ENCODE results near the gene FIG4. TPM values are rescaled to one million over a fixed set of nuclear protein-coding genes. Genes with fewer than 3 reads are reported as not detected.
"Not testable (repeated sequence)": the region's sequence is repeated elsewhere in the genome, so short reads cannot be mapped to it uniquely, and the experiment has no call there.

The FIG4 gene
- total and polyA plus RNA-seq, 2 experiments from 2014 or later, result 8.8 to 11.5 TPM

DNA sequence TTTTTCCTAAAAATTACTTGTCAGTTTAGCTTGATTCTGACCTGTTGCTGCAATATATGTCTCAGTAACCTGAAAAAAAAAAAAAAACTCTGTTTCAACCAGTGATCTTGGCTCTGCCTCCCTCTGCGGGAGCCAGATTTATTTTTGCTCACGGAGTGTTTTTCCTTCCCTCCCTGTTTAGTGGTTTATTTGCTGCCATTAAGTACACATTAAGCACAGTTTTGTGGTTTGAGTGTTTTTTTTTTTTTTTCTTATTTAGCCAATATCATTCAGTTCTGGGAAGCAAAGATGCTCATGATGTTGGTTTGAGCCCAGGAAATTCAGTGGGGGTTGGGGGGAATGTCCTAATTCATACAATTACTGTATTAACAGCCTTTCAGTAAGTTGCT is 176.9 kb downstream of the FIG4 start:
- no peak overlapping the region for H3K27ac ChIP-seq
- no peaks in the 10 kb centered on the region for H3K79me2 ChIP-seq (ENCODE audit: insufficient read depth)
- no peaks in the 10 kb centered on the region for H3K27me3 ChIP-seq (replicated peaks; ENCODE audit: insufficient read depth)
- H3K9me2 ChIP-seq (ENCODE audit: insufficient read depth), result no peaks in the 10 kb centered on the region
- 5% methylated on average over 2 of the region's 2 CpGs for WGBS, 2 experiments (ENCODE audit: low coverage in 1 of 2, low lambda C conversion rate in 2 of 2, missing lambda C conversion rate in 2 of 2)
- no peaks in the 10 kb centered on the region for H3F3A ChIP-seq (ENCODE audit: insufficient read depth)
- no peak overlapping the region for H3K4me3 ChIP-seq
- H4K20me1 ChIP-seq (ENCODE audit: insufficient read depth), result no peaks in the 10 kb centered on the region
- no peak for TF ChIP-seq EZH2 (IDR thresholded peaks at IDR 0.05; ENCODE audit: insufficient read depth, poor library complexity, severe bottlenecking)
- TF ChIP-seq EZH2phosphoT487 (IDR thresholded peaks at IDR 0.05; ENCODE audit: insufficient read depth, low read depth), result no peak
- in situ Hi-C loops (cut with MboI), result no loop called here
- DNase-seq, result no peak
- no peak overlapping the region for H2AFZ ChIP-seq
- no peaks in the 10 kb centered on the region for H3K36me3 ChIP-seq (ENCODE audit: low read depth)
- no peaks in the 10 kb centered on the region for H3K9me3 ChIP-seq (ENCODE audit: low read depth)
- no peaks in the 10 kb centered on the region for H3K4me1 ChIP-seq (ENCODE audit: insufficient read depth)
- H3K9ac ChIP-seq, result no peak overlapping the region
- no peak overlapping the region for H3K4me2 ChIP-seq (ENCODE audit: unreplicated experiment)

DNA sequence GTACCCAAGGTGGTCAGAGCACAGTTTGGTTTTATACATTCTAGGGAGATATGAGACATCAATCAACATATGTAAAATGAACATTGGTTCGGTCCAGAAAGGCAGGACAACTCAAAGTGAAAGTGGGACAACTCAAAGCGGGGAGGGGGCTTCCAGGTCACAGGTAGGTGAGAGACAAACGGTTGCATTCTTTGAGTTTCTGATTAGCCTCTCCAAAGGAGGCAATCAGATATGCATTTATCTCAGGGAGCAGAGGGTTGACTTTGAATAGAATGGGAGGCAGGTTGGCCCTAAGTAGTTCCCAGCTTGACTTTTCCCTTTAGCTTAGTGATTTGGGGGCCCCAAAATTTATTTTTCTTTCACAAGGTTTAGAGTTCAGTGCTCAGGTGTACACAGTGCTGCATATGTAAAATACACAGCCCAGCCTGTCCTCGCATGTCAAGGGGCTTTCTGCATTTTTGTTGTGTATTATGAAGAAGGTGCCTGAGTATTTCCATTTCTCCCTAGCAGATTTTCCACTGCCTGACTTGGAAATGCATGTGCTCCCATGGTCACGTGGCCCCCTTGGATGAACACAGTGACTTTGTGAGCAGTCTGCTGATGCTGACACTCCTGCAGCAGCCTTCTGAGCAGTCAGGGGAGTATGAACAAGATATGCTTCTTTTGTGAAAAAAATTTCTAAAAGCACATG is 178.4 kb downstream of the FIG4 start:
- DNase-seq, result peak; percentile 15
- H3K27me3 ChIP-seq (replicated peaks; ENCODE audit: insufficient read depth); H3K9me2 ChIP-seq (ENCODE audit: insufficient read depth); H3F3A ChIP-seq (ENCODE audit: insufficient read depth); in situ Hi-C loops (cut with MboI); H3K4me2 ChIP-seq (ENCODE audit: unreplicated experiment); H3K36me3 ChIP-seq (ENCODE audit: low read depth); H3K9me3 ChIP-seq (ENCODE audit: low read depth); H3K27ac ChIP-seq; H3K9ac ChIP-seq; H3K4me1 ChIP-seq (ENCODE audit: insufficient read depth); H2AFZ ChIP-seq; H4K20me1 ChIP-seq (ENCODE audit: insufficient read depth); H3K79me2 ChIP-seq (ENCODE audit: insufficient read depth); H3K4me3 ChIP-seq: not testable (repeated sequence)
- 46 to 53% methylated on average over 5 of the region's 5 CpGs for WGBS, 2 experiments (ENCODE audit: low coverage in 1 of 2, low lambda C conversion rate in 2 of 2, missing lambda C conversion rate in 2 of 2)

DNA sequence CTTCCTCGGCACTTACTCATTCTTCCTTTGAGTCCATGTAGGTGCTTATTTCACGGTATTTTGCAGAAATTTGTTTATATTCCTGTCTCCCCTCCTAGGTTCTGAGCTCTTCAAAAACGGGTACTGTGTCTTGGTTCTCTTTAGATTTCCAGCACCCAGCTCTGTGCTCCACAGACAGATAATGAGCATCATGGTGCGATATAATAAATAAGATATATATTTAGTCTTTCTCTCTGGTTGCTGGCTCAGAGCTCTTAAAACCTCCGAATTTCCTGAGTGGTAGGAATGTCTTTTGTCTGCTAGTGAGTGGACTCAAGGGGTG is 179.0 kb downstream of the FIG4 start:
- Histone ChIP-seq H3K9me2 (ENCODE audit: insufficient read depth) (no peaks in the 10 kb centered on the region), H3K36me3 (ENCODE audit: low read depth) (no peaks in the 10 kb centered on the region), H3K9me3 (ENCODE audit: low read depth) (no peaks in the 10 kb centered on the region), H2AFZ (no peak overlapping the region), H4K20me1 (ENCODE audit: insufficient read depth) (no peaks in the 10 kb centered on the region), H3K4me2 (ENCODE audit: unreplicated experiment) (no peak overlapping the region), H3F3A (ENCODE audit: insufficient read depth) (no peaks in the 10 kb centered on the region), H3K4me3 (no peak overlapping the region), H3K79me2 (ENCODE audit: insufficient read depth) (no peaks in the 10 kb centered on the region), H3K9ac (no peak overlapping the region), H3K4me1 (ENCODE audit: insufficient read depth) (no peaks in the 10 kb centered on the region), H3K27ac (no peak overlapping the region), H3K27me3 (replicated peaks; ENCODE audit: insufficient read depth) (no peaks in the 10 kb centered on the region)
- in situ Hi-C loops (cut with MboI), result no loop called here
- no peak for DNase-seq
- no peak for TF ChIP-seq EZH2 (IDR thresholded peaks at IDR 0.05; ENCODE audit: insufficient read depth, poor library complexity, severe bottlenecking)
- no peak for TF ChIP-seq EZH2phosphoT487 (IDR thresholded peaks at IDR 0.05; ENCODE audit: insufficient read depth, low read depth)
- 51 to 54% methylated on average over 5 of the region's 5 CpGs for whole genome bisulfite sequencing, 2 experiments (ENCODE audit: low coverage in 1 of 2, low lambda C conversion rate in 2 of 2, missing lambda C conversion rate in 2 of 2)

DNA sequence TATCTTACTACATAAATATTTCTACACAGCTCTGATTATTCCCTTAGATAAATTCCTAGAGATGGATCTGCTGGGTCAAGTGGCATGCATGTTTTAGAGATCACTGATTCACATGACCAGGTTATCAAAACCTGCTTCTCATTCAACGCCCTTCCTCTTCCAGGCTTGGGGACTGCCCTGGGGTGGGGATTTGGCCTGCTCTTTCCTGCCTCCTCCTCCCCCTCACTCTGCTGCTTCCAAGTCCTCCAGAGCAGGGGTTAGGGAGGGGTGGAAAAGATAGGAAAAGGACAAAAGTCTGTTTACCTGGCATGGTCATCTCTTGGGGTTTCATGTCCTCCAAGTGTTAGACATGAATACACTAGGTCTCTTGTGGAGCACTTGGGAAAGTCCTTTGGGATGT is 181.5 kb downstream of the FIG4 start:
- no peak overlapping the region for H3K4me2 ChIP-seq (ENCODE audit: unreplicated experiment)
- H3K36me3 ChIP-seq (ENCODE audit: low read depth), result no peaks in the 10 kb centered on the region
- no peaks in the 10 kb centered on the region for H3K27me3 ChIP-seq (replicated peaks; ENCODE audit: insufficient read depth)
- H3K79me2 ChIP-seq (ENCODE audit: insufficient read depth), result no peaks in the 10 kb centered on the region
- H3F3A ChIP-seq (ENCODE audit: insufficient read depth), result no peaks in the 10 kb centered on the region
- no peaks in the 10 kb centered on the region for H4K20me1 ChIP-seq (ENCODE audit: insufficient read depth)
- H3K4me3 ChIP-seq, result no peak overlapping the region
- no peak overlapping the region for H3K9ac ChIP-seq
- in situ Hi-C loops (cut with MboI), result no loop called here
- no peaks in the 10 kb centered on the region for H3K4me1 ChIP-seq (ENCODE audit: insufficient read depth)
- DNase-seq, result no peak
- H3K9me2 ChIP-seq (ENCODE audit: insufficient read depth), result no peaks in the 10 kb centered on the region
- H2AFZ ChIP-seq, result no peak overlapping the region
- H3K27ac ChIP-seq, result no peak overlapping the region
- TF ChIP-seq EZH2phosphoT487 (IDR thresholded peaks at IDR 0.05; ENCODE audit: insufficient read depth, low read depth) (no peak), EZH2 (IDR thresholded peaks at IDR 0.05; ENCODE audit: insufficient read depth, poor library complexity, severe bottlenecking) (no peak)
- no peaks in the 10 kb centered on the region for H3K9me3 ChIP-seq (ENCODE audit: low read depth)
- 5 to 7% methylated on average over 1 of the region's 1 CpG for WGBS, 2 experiments (ENCODE audit: low coverage in 1 of 2, low lambda C conversion rate in 2 of 2, missing lambda C conversion rate in 2 of 2)

DNA sequence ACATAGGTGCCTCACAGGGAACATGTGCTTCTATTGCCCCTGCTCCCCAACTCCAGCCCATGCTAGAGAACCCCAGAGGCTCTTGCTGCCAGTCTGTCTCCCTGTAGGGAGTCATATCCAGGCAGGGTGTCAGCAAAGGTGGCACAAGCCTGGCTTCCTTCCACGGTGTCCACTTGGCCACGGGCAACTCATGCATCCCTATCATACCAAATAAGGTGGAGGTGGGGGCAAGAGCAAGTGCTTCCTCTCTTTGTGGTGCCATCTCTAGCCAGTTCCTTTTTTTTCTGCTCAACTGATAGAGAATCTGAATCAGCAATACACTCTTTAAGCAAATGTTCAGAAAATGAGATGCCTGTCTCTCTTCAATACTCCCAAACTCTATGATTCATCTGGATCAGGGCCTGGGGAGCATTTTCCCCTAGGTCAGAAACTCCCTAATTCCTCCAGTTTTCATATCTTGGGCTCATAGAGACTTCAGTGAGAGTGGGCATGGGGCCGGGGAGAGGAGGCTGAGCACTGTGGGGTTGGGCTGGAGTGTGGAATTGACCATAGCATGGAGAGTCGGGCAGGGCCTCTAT is 182.0 kb downstream of the FIG4 start:
- no peak overlapping the region for H3K4me2 ChIP-seq (ENCODE audit: unreplicated experiment)
- no peaks in the 10 kb centered on the region for H3F3A ChIP-seq (ENCODE audit: insufficient read depth)
- 71 to 84% methylated on average over 4 of the region's 4 CpGs for WGBS, 2 experiments (ENCODE audit: low coverage in 1 of 2, low lambda C conversion rate in 2 of 2, missing lambda C conversion rate in 2 of 2)
- no peak overlapping the region for H2AFZ ChIP-seq
- H3K27me3 ChIP-seq (replicated peaks; ENCODE audit: insufficient read depth), result no peaks in the 10 kb centered on the region
- in situ Hi-C loops (cut with MboI), result no loop called here
- H3K4me3 ChIP-seq, result no peak overlapping the region
- no peaks in the 10 kb centered on the region for H3K9me2 ChIP-seq (ENCODE audit: insufficient read depth)
- no peak overlapping the region for H3K27ac ChIP-seq
- TF ChIP-seq EZH2 (IDR thresholded peaks at IDR 0.05; ENCODE audit: insufficient read depth, poor library complexity, severe bottlenecking), result no peak
- no peak for TF ChIP-seq EZH2phosphoT487 (IDR thresholded peaks at IDR 0.05; ENCODE audit: insufficient read depth, low read depth)
- no peaks in the 10 kb centered on the region for H3K9me3 ChIP-seq (ENCODE audit: low read depth)
- no peaks in the 10 kb centered on the region for H3K36me3 ChIP-seq (ENCODE audit: low read depth)
- no peaks in the 10 kb centered on the region for H3K4me1 ChIP-seq (ENCODE audit: insufficient read depth)
- no peaks in the 10 kb centered on the region for H4K20me1 ChIP-seq (ENCODE audit: insufficient read depth)
- DNase-seq, result no peak
- no peak overlapping the region for H3K9ac ChIP-seq
- H3K79me2 ChIP-seq (ENCODE audit: insufficient read depth), result no peaks in the 10 kb centered on the region
